HG02571 (cell line): ENCODE results near the gene KMT2A.
A peak's percentile ranks its signal among the peaks of the same experiment; 100 is the strongest.
"Not testable (repeated sequence)": the region's sequence is repeated elsewhere in the genome, so short reads cannot be mapped to it uniquely, and the experiment has no call there.

Source experiments
- ATAC-seq: cut with Tn5 transposase; IDR thresholded peaks from one replicate; pipeline ENCODE4 v1.9.1; 2021; ENCODE audit warnings: mild to moderate bottlenecking, moderate library complexity; ENCODE audit not compliant: unreplicated experiment

The KMT2A gene

GRCh38 chr11:118532091-118532490 is 95.8 kb downstream of the KMT2A start:
- no peak for ATAC-seq

- ATAC-seq: no peak
Measured at GRCh38 chr11:118532852-118533768, 96.8 kb downstream of the KMT2A start.

- ATAC-seq: no peak
Measured at GRCh38 chr11:118533769-118534729, 97.8 kb downstream of the KMT2A start.

- no peak for ATAC-seq
Measured at GRCh38 chr11:118535261-118535660, 99.0 kb downstream of the KMT2A start.

- no peak for ATAC-seq
Measured at GRCh38 chr11:118536726-118537125, 100.4 kb downstream of the KMT2A start.

GRCh38 chr11:118537409-118537980 is 101.2 kb downstream of the KMT2A start:
- ATAC-seq: no peak

GRCh38 chr11:118544010-118544646 is 107.8 kb downstream of the KMT2A start:
- no peak for ATAC-seq

- no peak for ATAC-seq
Measured at GRCh38 chr11:118544647-118545010, 108.3 kb downstream of the KMT2A start.

- no peak for ATAC-seq
Measured at GRCh38 chr11:118545533-118545932, 109.2 kb downstream of the KMT2A start.

- no peak for ATAC-seq
Measured at GRCh38 chr11:118547132-118547531, 110.8 kb downstream of the KMT2A start.

- ATAC-seq: no peak
Measured at GRCh38 chr11:118552341-118552740, 116.0 kb downstream of the KMT2A start.

- ATAC-seq: no peak
Measured at GRCh38 chr11:118560806-118561205, 124.5 kb downstream of the KMT2A start.

- ATAC-seq: no peak
Measured at GRCh38 chr11:118565051-118565450, 128.8 kb downstream of the KMT2A start.

- no peak for ATAC-seq
Measured at GRCh38 chr11:118569670-118570069, 133.4 kb downstream of the KMT2A start.

- ATAC-seq: no peak
Measured at GRCh38 chr11:118570787-118571186, 134.5 kb downstream of the KMT2A start.

GRCh38 chr11:118571701-118572060 is 135.4 kb downstream of the KMT2A start:
- ATAC-seq: not testable (repeated sequence)

- peak; percentile 73 for ATAC-seq
Measured at GRCh38 chr11:118572061-118572980, 136.0 kb downstream of the KMT2A start, which contains the start of gene ARCN1. Gene ARCN1, plus strand, starts transcription at chr11:118572409. Its CDS starts 139 bp downstream, at chr11:118572548.

- ATAC-seq: peak; percentile 26
Measured at GRCh38 chr11:118572981-118573550, 136.8 kb downstream of the KMT2A start.

- ATAC-seq: no peak
Measured at GRCh38 chr11:118574636-118575035, 138.3 kb downstream of the KMT2A start.
